ENCODE data around the gene NDUFS4.

DNA sequence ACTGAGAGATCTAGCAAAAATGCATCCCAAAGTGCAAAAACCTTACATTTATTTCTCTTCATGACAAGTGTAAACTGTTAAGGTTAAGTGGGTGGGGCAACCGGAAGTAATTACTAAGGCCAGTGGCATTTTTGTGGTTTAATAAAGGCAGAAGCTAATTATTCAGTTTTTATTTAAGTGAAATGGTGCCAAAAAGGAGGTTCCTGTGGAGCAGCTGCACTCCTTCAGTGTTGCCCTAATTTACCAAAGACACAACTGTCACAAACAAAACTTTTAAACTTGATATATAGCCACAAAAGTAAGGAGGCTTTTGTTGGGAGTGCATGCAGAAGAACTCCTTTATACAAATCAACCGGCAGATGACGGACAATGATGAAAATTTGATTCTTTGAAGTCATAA lies 81.6 kb downstream of the NDUFS4 start:
- no peak for TF ChIP-seq EZH2phosphoT487 (IDR thresholded peaks at IDR 0.05; ENCODE audit: insufficient read depth, low read depth)
- no peak for TF ChIP-seq EZH2 (IDR thresholded peaks at IDR 0.05; ENCODE audit: insufficient read depth, poor library complexity, severe bottlenecking)
